ENCODE results near the gene DRAM1.

DNA sequence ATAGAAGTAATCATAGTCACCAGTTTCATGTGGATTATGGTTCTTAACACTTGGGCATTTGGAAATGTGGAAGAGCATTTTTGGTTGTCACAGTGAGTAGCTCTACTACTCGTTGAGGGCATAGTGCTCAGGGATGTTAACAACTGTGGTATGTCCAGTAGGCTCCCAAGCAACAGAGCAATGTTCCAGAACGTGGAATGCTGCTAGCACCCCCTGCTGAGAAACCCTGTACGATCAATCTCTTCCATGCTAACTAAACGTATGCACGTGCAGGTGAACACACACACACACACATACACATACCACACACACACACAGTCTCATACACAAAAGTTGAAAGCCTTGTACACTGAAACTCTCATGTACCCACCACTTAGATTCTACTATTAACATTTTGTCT is 30.1 kb upstream of the DRAM1 start:
- TF ChIP-seq CTCF (IDR thresholded peaks at IDR 0.05) (no peak), EZH2 (IDR thresholded peaks at IDR 0.05; ENCODE audit: borderline replicate concordance, insufficient read depth, low read depth, low read length, poor library complexity, severe bottlenecking) (no peak)

Data from B cell (primary cell).